GM19467 (cell line): ENCODE measurements around the gene FGFBP2.
"Not testable (repeated sequence)": the region's sequence is repeated elsewhere in the genome, so short reads cannot be mapped to it uniquely, and the experiment has no call there.

Experiments
- ATAC-seq: cut with Tn5 transposase; IDR thresholded peaks from one replicate; pipeline ENCODE4 v1.9.1; 2021; ENCODE audit warnings: mild to moderate bottlenecking, moderate library complexity; ENCODE audit not compliant: unreplicated experiment

The FGFBP2 gene

DNA sequence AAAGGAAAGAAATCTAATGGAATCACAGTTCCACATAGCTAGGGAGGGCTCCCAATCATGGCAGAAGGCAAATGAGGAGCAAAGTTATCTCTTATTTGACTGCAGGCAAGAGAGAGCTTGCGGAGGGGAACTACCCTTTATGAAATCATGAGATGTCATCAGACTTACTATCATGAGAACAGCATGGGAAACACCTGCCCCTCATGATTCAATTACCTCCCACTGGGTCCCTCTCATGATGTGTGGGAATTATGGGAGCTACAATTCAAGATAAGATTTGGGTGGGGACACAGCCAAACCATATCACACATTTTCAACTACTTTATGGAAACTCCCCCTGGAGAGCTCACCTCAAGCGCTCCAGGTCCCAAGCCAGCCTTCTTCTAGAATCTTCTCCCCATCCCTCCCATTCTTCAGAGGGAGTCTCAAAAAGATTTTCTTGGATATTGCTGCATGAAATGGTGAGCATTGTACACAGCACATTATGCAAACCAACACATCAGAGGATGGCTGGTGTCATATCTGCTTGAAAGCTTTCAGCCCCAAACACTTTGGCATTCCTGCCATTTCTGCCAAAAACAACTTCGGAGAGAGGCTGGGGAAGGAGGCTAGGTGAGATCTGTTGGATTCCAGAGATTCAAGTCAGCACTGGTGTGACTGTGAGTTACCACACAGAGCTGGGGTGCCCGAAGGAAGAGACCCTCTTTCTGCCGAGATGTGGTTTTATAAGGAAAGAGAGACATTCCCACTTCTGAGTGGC is 31.3 kb downstream of the FGFBP2 start:
- ATAC-seq: no peak

DNA sequence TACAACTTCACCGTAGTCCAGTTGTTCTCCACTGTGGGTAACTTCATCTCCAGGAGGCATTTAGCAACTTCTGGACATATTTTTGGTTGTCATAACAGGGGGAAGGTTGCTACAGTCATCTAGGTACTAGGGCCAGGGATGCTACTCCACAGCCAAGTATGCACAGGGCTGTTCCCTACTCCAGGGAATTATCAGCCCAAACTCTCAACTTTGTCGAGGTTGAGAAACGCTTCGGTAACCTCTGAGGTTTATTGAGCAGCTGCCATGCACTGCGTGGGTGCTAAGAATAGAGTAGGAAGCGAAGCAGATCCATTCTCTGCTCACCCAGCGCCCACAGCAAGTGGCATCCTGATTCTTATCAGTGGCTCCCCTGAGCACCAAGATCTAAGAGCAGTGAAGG is 32.7 kb downstream of the FGFBP2 start:
- no peak for ATAC-seq

DNA sequence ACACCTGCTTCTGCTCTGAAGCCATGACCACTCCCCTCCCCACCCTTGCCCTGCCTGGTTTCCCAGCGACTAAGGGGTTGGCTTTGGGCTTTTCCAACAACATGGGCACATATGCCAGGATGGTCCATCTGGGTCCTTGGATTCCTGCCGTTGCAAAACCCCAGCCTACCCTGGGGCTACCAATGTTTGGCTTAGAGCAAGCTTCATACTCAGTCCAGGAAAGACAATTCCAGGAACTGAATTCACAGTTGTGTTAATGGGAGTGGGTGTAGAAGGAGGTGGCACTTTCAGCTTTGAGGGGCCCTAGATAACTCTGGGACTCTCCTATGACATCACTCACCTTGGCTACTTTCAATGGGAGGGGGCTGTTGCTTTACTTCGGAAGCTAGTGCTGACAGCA is 33.4 kb downstream of the FGFBP2 start:
- no peak for ATAC-seq

DNA sequence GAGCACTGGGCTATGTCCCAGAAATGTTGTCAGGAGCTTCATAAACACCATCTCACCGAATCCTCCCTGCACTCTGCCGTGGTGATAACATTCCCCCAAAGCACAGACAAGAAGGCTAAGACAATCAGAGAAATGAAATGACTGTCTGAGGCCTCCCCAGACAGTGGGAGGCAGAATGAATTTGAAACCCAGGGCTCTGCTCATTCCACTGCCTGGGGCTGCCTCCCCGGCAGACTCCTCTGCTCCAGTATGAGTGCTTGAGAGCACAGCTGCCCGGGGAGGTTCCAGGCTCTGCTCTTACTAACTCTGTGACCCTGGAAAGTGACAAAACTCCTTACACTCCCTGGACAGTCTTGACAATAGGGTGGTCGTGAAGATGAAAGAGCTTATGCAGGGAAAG is 34.1 kb downstream of the FGFBP2 start:
- no peak for ATAC-seq

- ATAC-seq: no peak
Observed at GRCh38 chr4:15926486-15926885, 36.5 kb downstream of the FGFBP2 start.

DNA sequence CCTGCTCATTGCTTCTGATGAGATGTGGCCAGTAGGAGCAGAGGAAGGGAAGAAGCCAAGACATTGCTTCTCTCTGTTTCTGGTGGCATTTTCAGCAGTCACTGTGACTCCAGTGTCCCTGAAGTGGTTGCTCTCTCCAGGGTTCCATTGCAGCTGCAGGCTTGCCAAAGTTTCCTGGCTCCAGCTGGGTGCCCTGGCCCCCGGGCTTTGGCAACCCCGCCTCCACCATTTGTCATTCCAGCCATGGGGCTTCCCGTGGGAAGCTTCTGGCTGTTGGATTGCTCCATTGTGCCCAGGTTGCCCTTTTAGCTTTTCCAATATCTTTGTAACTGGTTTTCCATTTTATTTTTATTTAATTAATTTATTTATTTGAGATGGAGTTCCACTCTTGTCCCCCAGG is 37.1 kb downstream of the FGFBP2 start:
- ATAC-seq: no peak

DNA sequence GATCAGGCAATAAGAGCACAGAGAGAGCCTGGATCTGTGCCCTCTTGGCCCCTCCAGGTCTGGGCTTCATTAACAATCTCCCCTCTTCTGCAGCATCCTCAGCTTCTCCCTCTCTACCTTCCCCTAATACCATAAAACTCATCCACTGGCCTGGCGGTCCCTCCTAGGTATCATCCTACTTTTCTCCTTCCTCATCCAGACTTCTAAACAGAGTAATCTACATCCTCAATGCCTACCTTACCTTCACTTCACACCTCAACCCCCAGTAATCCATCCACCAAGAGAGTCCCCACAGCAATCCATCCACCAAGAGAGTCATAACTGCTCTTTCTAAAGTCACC is 41.4 kb downstream of the FGFBP2 start:
- no peak for ATAC-seq

DNA sequence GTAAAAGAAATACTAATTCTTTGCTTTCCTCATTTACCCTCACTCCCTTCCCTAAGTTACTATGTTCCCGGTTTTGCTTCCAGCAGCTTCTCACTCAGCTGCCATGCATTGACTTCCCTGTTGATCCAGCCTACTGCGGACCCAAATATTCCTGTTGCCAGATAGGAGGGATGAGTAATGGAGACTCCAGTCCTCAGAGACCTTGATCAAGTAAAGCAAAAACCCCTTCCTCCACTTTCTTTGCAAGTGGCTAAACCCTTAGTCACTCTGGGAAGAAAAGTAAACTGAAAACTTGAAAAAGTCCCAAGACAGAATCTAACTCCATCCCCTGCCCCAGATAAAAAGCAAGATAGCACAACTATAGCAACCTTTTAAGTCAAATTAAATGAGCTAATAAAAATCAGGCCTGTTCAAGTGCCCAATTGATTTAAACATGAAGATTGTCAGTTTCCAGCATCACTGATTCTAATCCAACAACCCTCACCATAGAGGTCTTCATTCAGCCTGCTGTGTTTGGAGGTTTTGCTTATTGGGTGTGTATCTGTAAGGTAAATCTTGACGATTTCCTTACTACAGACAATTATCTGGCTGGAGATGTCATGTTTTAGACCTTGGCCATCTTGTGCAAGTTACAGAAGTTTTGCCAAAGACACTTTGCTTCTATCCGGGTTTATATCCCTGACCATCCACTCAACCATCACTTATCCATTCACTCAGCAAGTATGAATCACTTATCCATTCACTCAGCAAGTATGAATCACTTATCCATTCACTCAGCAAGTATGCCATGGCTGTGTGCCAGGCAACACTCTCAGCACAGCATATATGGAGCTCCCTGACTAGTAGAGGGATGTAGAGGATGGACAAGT is 42.0 kb downstream of the FGFBP2 start:
- ATAC-seq: no peak

GRCh38 chr4:15918484-15919129 is 44.4 kb downstream of the FGFBP2 start:
- ATAC-seq: no peak

DNA sequence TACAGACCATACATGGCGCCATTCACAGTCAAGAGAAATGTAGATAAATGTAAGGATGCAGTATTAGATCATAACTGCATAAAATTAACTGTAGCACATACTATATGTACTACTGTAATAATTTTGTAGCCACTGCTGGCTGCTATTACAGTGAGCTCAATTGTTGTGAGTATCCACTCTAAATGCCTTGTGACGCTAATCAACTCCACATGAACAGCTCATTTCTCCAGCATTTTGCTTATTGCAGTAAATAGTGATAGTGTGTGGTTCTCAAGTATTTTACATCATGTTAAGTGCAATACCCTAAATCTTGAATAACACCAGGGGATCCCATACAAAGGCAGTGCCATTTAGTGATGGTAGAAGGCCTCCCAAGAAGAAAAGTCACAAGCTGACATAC is 45.7 kb downstream of the FGFBP2 start:
- ATAC-seq: no peak

- not testable (repeated sequence) for ATAC-seq
Observed at GRCh38 chr4:15916358-15916757, 46.6 kb downstream of the FGFBP2 start.

- ATAC-seq: no peak
Observed at GRCh38 chr4:15914736-15915135, 48.2 kb downstream of the FGFBP2 start.

DNA sequence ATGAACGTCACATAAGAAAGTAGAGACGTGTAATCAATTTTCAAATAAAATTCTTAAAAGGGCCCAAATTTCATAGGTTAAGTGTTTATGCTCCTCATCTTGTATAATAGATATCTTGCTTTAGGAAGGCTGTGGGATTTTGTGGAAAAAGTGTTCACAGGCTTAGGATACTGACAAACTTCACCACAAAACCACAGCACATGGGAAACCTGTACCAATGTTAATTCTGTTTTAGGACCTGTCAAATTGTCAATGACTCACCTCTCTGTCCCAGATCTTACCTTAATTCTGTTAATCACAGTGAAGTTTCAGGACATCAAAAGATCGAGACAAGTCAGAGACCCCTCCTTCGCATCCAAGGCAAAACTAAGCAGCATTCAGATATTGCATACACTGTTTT is 48.7 kb downstream of the FGFBP2 start:
- ATAC-seq: no peak

DNA sequence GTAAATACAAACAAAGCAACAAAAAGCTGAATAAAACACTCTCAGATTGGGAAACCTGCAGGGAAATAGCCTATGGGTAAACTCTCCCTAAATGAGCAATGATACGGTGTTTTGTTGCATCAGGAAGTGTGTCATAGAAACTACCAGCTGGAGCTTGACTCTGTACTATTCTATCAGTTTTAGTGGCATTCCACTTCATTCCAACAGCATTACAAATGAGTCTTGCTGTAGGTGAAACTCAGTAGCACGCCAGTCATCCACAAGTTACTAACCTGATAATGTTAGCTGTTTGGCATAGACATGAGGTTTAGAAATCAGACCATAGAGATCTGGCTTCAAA is 49.4 kb downstream of the FGFBP2 start:
- no peak for ATAC-seq

DNA sequence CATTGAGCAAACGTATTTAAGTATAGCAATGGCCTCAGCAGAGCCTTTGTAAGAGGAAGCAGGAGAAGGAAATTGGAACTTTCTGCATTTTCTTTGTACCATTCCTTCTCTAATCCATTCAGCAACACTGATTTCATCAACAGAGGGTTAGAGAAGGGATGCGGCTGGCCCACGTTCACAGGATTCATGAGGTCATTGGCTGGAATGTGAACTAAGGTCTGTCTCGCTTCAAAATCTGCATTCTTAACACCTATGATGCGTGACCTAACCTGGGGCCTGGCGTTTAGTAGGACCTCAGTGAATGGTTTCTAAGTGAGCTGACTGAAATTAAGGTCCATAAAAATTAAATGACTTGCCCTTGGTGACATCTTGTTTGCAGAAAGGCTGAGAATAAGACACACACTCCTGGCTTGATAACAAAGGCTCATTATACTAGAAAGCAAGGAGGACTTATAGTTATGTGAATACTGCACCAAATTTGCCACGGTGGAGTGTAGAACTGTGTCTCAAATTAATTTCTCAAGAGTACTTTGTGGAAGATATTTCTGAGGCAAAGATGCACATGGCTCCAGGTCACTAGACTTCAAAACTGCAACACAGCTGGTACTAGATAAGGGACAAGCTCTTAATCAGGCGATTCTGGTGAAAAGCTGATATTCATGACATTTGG is 49.9 kb downstream of the FGFBP2 start:
- ATAC-seq: no peak

DNA sequence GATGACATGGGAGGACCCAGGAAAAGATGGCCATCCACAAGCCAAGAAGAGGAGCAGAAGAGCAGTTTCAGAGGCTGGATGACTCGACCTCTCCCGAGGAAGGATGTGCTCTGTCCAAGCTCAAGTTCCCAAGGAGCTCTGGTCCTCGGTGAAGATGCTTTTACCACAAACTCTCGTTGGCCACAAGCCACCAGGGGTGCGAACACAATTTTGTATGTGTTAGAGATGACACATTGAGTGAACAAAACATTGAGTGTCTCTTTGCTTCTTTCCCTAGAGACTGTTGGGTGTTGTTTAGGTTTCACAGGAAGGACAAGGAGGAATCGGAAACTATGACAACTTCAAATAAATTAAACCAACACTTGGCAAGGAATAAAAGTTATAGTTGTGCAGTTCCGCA is 50.7 kb downstream of the FGFBP2 start:
- ATAC-seq: no peak
